ENCODE data around the gene MACIR. TPM values are rescaled to one million over a fixed set of nuclear protein-coding genes. Genes with fewer than 3 reads are reported as not detected.

The MACIR gene
- total and polyA plus RNA-seq, 2 of the 13 experiments (the other 11 are each of a cell fraction or from before 2014, with no cell fraction given) = 2.4 to 4.4 TPM

DNA sequence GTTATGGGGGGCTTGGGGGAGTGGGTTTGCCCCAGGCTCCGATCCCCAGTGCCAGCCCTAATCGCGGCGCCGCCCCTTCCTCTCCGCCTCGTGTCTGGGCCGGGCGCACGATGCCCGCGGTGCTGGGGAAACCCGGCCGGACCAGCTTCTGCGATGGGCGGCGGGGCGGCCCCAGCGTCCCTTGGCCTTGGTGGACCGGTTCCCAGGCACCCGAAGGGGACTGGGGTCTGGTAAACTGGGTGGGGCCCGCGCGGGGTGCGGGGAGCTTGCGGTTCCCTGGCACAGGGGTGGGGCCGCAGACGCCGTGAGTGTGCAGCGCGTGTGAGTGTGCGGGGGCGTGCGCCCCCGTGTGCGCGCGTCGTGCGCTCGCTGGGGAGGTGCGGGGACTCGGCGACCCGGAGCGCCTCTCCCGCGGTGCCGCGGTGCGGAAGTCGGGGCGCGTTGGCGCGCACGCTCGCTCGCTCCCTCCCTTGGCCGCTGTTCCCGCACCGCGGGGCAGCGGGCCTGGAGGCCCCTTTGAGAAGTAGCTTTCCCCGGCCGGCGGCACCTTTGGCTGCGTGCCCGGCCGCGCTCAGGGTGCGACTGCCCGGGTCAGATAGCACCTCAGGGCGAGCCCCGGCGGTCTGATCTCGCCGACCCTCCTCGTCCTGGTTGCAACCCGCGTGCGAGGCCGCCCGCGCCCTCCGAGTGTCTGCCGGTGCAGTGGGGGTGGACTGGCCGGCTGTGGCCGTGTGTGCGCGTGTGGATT, 568 bp downstream of the MACIR start (continued):
- TF ChIP-seq ARID3A (IDR thresholded peaks at IDR 0.05; ENCODE audit: low read depth, low read length) = no peak
- no peak for TF ChIP-seq KAT8 (CRISPR knock-in tag; IDR thresholded peaks at IDR 0.05)
- TF ChIP-seq, protein P1, sequence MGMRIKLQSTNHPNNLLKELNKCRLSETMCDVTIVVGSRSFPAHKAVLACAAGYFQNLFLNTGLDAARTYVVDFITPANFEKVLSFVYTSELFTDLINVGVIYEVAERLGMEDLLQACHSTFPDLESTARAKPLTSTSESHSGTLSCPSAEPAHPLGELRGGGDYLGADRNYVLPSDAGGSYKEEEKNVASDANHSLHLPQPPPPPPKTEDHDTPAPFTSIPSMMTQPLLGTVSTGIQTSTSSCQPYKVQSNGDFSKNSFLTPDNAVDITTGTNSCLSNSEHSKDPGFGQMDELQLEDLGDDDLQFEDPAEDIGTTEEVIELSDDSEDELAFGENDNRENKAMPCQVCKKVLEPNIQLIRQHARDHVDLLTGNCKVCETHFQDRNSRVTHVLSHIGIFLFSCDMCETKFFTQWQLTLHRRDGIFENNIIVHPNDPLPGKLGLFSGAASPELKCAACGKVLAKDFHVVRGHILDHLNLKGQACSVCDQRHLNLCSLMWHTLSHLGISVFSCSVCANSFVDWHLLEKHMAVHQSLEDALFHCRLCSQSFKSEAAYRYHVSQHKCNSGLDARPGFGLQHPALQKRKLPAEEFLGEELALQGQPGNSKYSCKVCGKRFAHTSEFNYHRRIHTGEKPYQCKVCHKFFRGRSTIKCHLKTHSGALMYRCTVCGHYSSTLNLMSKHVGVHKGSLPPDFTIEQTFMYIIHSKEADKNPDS (CRISPR knock-in tag; IDR thresholded peaks at IDR 0.05) = no peak
- TF ChIP-seq, protein P2, sequence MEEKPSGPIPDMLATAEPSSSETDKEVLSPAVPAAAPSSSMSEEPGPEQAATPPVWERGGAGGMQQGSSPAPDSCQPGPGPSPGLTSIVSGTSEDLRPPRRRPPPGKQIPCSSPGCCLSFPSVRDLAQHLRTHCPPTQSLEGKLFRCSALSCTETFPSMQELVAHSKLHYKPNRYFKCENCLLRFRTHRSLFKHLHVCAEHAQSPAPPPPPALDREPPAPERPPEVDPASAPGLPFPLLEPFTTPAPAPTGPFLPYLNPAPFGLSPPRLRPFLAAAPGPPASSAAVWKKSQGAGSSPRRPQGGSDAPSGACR (CRISPR knock-in tag; IDR thresholded peaks at IDR 0.05) = no peak; the same call in 1 of the 2 replicates
- no peak for TF ChIP-seq NFRKB (IDR thresholded peaks at IDR 0.05)
- TF ChIP-seq ZNF30 (CRISPR knock-in tag; IDR thresholded peaks at IDR 0.05) = 0 out of 2 replicates have a peak, but pooled peaks have one; percentile 56
- TF ChIP-seq PHF21A (CRISPR knock-in tag; IDR thresholded peaks at IDR 0.05) = peak; percentile 57
- 0 out of 2 replicates have a peak, but pooled peaks have one; percentile 16 for TF ChIP-seq ZNF816 (CRISPR knock-in tag; IDR thresholded peaks at IDR 0.05; ENCODE audit: borderline replicate concordance)
- TF ChIP-seq SSRP1 (CRISPR knock-in tag; IDR thresholded peaks at IDR 0.05) = no peak
- no peak for TF ChIP-seq MED8 (CRISPR knock-in tag; IDR thresholded peaks at IDR 0.05; ENCODE audit: insufficient replicate concordance)
- TF ChIP-seq AGO1 (IDR thresholded peaks at IDR 0.05; ENCODE audit: low read depth, low read length, poor library complexity, severe bottlenecking) = no peak
- peak; percentile 61; the same call in 1 of the 2 replicates for TF ChIP-seq GABPB1 (CRISPR knock-in tag; IDR thresholded peaks at IDR 0.05)
- TF ChIP-seq ARNTL (CRISPR knock-in tag; IDR thresholded peaks at IDR 0.05) = no peak
- TF ChIP-seq PPARG (CRISPR knock-in tag; conservative IDR thresholded peaks at IDR 0.05) = no peak
- no peak for TF ChIP-seq NFATC3 (CRISPR knock-in tag; IDR thresholded peaks at IDR 0.05)
- no peak for TF ChIP-seq ZNF343 (CRISPR knock-in tag; IDR thresholded peaks at IDR 0.05)
- TF ChIP-seq ERF (CRISPR knock-in tag; IDR thresholded peaks at IDR 0.05) = no peak
- no peak for TF ChIP-seq ZNF503 (CRISPR knock-in tag; IDR thresholded peaks at IDR 0.05)
- no peak for TF ChIP-seq MXI1 (IDR thresholded peaks at IDR 0.05; ENCODE audit: borderline replicate concordance, low read depth, low read length)
- TF ChIP-seq, protein P3, sequence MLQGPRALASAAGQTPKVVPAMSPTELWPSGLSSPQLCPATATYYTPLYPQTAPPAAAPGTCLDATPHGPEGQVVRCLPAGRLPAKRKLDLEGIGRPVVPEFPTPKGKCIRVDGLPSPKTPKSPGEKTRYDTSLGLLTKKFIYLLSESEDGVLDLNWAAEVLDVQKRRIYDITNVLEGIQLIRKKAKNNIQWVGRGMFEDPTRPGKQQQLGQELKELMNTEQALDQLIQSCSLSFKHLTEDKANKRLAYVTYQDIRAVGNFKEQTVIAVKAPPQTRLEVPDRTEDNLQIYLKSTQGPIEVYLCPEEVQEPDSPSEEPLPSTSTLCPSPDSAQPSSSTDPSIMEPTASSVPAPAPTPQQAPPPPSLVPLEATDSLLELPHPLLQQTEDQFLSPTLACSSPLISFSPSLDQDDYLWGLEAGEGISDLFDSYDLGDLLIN (CRISPR knock-in tag; IDR thresholded peaks at IDR 0.05; ENCODE audit: borderline replicate concordance) = no peak

Data from HepG2 (cell line).